ENCODE data around the gene IQCC. TPM values are rescaled to one million over a fixed set of nuclear protein-coding genes. Genes with fewer than 3 reads are reported as not detected.

IQCC gene
- total and polyA plus RNA-seq, 8 donors = 1.9 to 8.7 (median 7.9) TPM

DNA sequence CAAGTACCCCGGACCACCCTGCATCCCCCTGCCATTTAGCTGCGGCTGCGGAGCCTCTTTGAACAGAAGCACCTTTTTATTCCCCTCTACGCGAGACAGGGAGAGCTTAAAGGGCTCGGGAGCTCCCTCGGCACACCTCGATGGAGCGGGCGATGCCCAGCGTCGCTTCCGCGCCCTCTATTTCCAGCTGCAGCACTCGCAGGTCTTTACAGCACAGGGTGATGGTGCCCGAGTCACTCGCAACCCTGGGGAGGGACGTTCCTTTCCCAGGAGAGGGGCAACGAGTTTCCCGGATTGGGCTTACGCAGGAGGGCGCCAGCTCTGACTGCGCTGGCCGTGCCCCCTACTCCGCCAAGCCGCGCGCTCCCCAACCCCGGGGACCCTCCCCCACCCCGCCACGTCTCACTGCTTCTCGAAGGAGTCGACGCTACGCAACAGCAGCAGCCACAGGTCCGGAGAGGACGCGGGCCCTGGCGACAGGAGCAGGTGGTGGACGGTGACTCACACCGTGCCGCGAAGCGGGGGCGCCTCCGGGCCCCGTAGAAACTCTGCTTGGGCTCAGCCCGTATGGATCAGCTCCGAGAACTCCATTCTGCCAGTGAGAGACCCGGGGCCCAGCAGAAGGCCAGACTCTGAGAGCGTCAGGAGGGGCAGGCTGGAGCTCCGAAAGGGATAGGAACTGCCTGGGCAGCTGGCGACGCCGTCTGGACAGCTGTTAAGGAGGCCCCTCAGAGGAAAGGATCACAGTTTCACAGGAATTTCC, 35.7 kb downstream of the IQCC start:
- intact Hi-C loops (cut with DNase I) = no loop called here
- H3K27ac ChIP-seq = peak overlapping the region; percentile 78 to 82
- H3K36me3 ChIP-seq = no peaks in the 10 kb centered on the region
- DNase-seq (peak; percentile 57 to 86 (median 75)), ATAC-seq (peak; percentile 72)
- TF ChIP-seq, protein P1, sequence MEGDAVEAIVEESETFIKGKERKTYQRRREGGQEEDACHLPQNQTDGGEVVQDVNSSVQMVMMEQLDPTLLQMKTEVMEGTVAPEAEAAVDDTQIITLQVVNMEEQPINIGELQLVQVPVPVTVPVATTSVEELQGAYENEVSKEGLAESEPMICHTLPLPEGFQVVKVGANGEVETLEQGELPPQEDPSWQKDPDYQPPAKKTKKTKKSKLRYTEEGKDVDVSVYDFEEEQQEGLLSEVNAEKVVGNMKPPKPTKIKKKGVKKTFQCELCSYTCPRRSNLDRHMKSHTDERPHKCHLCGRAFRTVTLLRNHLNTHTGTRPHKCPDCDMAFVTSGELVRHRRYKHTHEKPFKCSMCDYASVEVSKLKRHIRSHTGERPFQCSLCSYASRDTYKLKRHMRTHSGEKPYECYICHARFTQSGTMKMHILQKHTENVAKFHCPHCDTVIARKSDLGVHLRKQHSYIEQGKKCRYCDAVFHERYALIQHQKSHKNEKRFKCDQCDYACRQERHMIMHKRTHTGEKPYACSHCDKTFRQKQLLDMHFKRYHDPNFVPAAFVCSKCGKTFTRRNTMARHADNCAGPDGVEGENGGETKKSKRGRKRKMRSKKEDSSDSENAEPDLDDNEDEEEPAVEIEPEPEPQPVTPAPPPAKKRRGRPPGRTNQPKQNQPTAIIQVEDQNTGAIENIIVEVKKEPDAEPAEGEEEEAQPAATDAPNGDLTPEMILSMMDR (IDR thresholded peaks at IDR 0.05) = no peak
- peaks cover 13 to 32% of the 10 kb centered on the region in 2 donors for H3K4me1 ChIP-seq
- H3K27me3 ChIP-seq = peaks cover 0 to 22% of the 10 kb centered on the region in 2 donors
- peak overlapping the region; percentile 59 to 67 for H3K4me3 ChIP-seq
- H3K9me3 ChIP-seq = no peaks in the 10 kb centered on the region

DNA sequence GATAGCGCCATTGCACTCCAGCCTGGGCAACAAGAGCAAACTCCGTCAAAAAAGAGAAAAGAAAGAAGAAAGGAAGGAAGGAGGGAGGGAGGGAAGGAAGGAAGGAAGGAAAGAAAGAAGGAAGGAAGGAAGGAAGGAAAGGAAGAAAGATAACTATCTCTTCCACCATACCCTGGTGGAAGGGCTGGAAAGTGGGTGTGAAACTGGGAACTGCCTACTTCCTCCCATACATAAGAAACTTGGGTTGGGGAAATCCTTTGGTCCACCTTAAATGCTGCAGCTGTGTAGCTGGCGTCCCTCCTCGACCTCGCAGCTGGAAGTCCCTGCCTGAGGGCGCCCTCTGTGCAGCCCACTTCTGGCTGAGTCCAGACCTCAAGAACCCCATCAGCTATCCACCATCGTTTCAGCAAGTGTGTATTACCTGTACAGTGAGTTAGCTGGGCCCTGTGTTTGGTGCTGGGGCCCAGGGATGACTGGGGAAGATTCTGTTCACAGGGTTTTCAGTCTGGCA, 36.9 kb downstream of the IQCC start:
- ATAC-seq = no peak
- H3K27me3 ChIP-seq = peaks cover 0 to 22% of the 10 kb centered on the region in 2 donors
- H3K9me3 ChIP-seq = no peaks in the 10 kb centered on the region
- H3K4me1 ChIP-seq = peaks cover 13 to 42% of the 10 kb centered on the region in 2 donors
- DNase-seq = peak in 1 of 4 donors; percentile 67
- intact Hi-C loops (cut with DNase I) = no loop called here
- TF ChIP-seq, protein P1 (IDR thresholded peaks at IDR 0.05) = no peak
- peak overlapping the region in 1 of 2 donors; percentile 11 for H3K4me3 ChIP-seq
- H3K27ac ChIP-seq = peak overlapping the region in 1 of 2 donors; percentile 37
- no peaks in the 10 kb centered on the region for H3K36me3 ChIP-seq

DNA sequence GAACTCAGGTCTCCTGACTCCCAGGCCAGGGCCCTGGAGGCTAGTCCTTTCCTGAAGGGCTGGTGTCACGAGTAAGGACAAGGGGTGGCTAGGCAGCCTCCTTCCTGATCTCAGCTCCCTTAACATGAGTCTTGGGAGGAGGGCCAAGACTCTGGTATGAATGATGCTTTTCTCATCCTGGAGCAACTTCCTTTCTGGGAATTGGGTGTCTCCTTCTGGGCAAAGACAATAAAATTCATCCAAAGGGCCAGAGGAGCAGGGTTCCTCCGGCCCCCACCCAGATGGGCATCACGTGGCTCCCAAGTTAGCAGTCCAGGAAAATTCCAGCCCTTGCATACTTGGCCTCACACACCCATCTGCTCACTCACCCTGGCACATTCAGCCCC, 41.4 kb downstream of the IQCC start, which contains the start of gene FAM167B:
Gene FAM167B, plus strand, starts transcription at position 335 of the 386 bp plus-strand sequence. CDS start 200 bp downstream, outside the sequence.
- Histone ChIP-seq H3K9me3 (no peaks in the 10 kb centered on the region), H3K4me3 (peak within 1 kb of the TSS in 1 of 2 donors; percentile 28), H3K4me1 (peaks cover 12 to 60% of the 10 kb centered on the region in 2 donors), H3K36me3 (no peaks in the 10 kb centered on the region), H3K27ac (peak within 1 kb of the TSS; percentile 59 to 75), H3K27me3 (no peaks in the 10 kb centered on the region)
- ATAC-seq = peak; percentile 16
- TF ChIP-seq, protein P1 (IDR thresholded peaks at IDR 0.05) = no peak
- peak in 1 of 4 donors; percentile 36 for DNase-seq
- intact Hi-C loops (cut with DNase I) = no loop called here

DNA sequence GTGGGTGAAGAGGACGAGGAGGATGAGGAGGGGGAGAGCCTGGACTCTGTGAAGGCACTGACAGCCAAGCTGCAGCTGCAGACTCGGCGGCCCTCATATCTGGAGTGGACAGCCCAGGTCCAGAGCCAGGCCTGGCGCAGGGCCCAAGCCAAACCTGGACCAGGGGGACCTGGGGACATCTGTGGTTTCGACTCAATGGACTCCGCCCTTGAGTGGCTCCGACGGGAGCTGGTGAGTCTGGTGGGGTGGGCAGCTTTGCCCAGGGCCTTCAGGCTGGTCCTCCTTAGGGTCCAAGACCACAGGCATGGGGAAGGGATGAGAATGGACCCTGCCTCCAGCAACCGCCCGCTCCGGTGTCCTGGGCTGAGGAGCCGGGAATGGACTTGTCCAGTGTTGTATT, 42.0 kb downstream of the IQCC start:
- no peak for ATAC-seq
- H3K4me3 ChIP-seq = peak overlapping the region in 1 of 2 donors; percentile 28

More for the DNA sequence above, 42.0 kb downstream of the IQCC start:
- DNase-seq = no peak
- TF ChIP-seq, protein P1 (IDR thresholded peaks at IDR 0.05) = no peak
- Histone ChIP-seq H3K27ac (peak overlapping the region; percentile 59 to 75), H3K4me1 (peaks cover 10 to 64% of the 10 kb centered on the region in 2 donors), H3K9me3 (no peaks in the 10 kb centered on the region), H3K36me3 (no peaks in the 10 kb centered on the region), H3K27me3 (no peaks in the 10 kb centered on the region)
- intact Hi-C loops (cut with DNase I) = no loop called here
